ENCODE data around the gene NAPA.

Gene NAPA

GRCh38 chr19:47503130-47503825 lies 11.6 kb downstream of the NAPA start:
- no peak for DNase-seq (ENCODE audit: low read depth in 2 of 3, low spot score in 2 of 3)

- DNase-seq (ENCODE audit: low read depth in 2 of 3, low spot score in 2 of 3): no peak
Measured at GRCh38 chr19:47499863-47500830, 14.7 kb downstream of the NAPA start.

- DNase-seq (ENCODE audit: low read depth in 2 of 3, low spot score in 2 of 3): no peak
Measured at GRCh38 chr19:47499371-47499770, 15.5 kb downstream of the NAPA start.

GRCh38 chr19:47498561-47498960 lies 16.3 kb downstream of the NAPA start:
- no peak for DNase-seq (ENCODE audit: low read depth in 2 of 3, low spot score in 2 of 3)

GRCh38 chr19:47497821-47498520 lies 16.9 kb downstream of the NAPA start:
- DNase-seq (ENCODE audit: low read depth in 2 of 3, low spot score in 2 of 3): no peak

GRCh38 chr19:47497050-47497766 lies 17.7 kb downstream of the NAPA start:
- no peak for DNase-seq (ENCODE audit: low read depth in 2 of 3, low spot score in 2 of 3)

GRCh38 chr19:47495478-47496372 lies 19.1 kb downstream of the NAPA start:
- DNase-seq (ENCODE audit: low read depth in 2 of 3, low spot score in 2 of 3): no peak

- no peak for DNase-seq (ENCODE audit: low read depth in 2 of 3, low spot score in 2 of 3)
Measured at GRCh38 chr19:47494729-47495128, 20.1 kb downstream of the NAPA start.

GRCh38 chr19:47494211-47494547 lies 20.7 kb downstream of the NAPA start:
- DNase-seq (ENCODE audit: low read depth in 2 of 3, low spot score in 2 of 3): no peak

- DNase-seq (ENCODE audit: low read depth in 2 of 3, low spot score in 2 of 3): no peak
Measured at GRCh38 chr19:47493378-47494210, 21.3 kb downstream of the NAPA start.

- no peak for DNase-seq (ENCODE audit: low read depth in 2 of 3, low spot score in 2 of 3)
Measured at GRCh38 chr19:47492571-47493377, 22.1 kb downstream of the NAPA start.

GRCh38 chr19:47492137-47492533 lies 22.7 kb downstream of the NAPA start:
- no peak for DNase-seq (ENCODE audit: low read depth in 2 of 3, low spot score in 2 of 3)

- DNase-seq (ENCODE audit: low read depth in 2 of 3, low spot score in 2 of 3): no peak
Measured at GRCh38 chr19:47491358-47492136, 23.3 kb downstream of the NAPA start.

GRCh38 chr19:47490847-47491246 lies 24.0 kb downstream of the NAPA start:
- no peak for DNase-seq (ENCODE audit: low read depth in 2 of 3, low spot score in 2 of 3)

- no peak for DNase-seq (ENCODE audit: low read depth in 2 of 3, low spot score in 2 of 3)
Measured at GRCh38 chr19:47490031-47490430, 24.8 kb downstream of the NAPA start.

- DNase-seq (ENCODE audit: low read depth in 2 of 3, low spot score in 2 of 3): no peak
Measured at GRCh38 chr19:47489072-47489914, 25.6 kb downstream of the NAPA start.

Data from activated CD8-positive, alpha-beta memory T cell treated with anti-CD3 and anti-CD28 coated beads for 48 hours (primary cell).